ENCODE results near the gene BTBD6. TPM values are rescaled to one million over a fixed set of nuclear protein-coding genes. Genes with fewer than 3 reads are reported as not detected.

Gene BTBD6
- total RNA-seq, 4 donors from 2014 or later: 52.2 to 69.6 (median 64.4) TPM

- intact Hi-C loops (cut with DNase I; ENCODE audit: low total_unique reads) (no loop called here), in situ Hi-C loops (cut with MboI; ENCODE audit: low pct_ligation_motif_present in 1 of 4, low pct_unique_long_range_greater_than_20kb in 1 of 4, low sequenced_read_pairs in 3 of 4) (no loop called here)
- 36% methylated on average over 5 of the region's 5 CpGs; no CpG with 5 or more reads in 1 of the 2 donors for WGBS, 2 donors (ENCODE audit: low coverage in 1 of 2)
- Histone ChIP-seq H3K27ac (no peak overlapping the region), H3K4me3 (no peak overlapping the region), H3K4me1 (peaks cover 0 to 22% (median 8%) of the 10 kb centered on the region in 4 donors), H3K27me3 (peaks cover 9% of the 10 kb centered on the region), H3K9me3 (no peaks in the 10 kb centered on the region), H3K36me3 (no peaks in the 10 kb centered on the region)
- DNase-seq: no peak
- no peak for TF ChIP-seq EP300 (IDR thresholded peaks at IDR 0.05; ENCODE audit: low read depth)
- TF ChIP-seq POLR2AphosphoS5 (IDR thresholded peaks at IDR 0.05): no peak
- TF ChIP-seq CTCF (IDR thresholded peaks at IDR 0.05): no peak
- TF ChIP-seq POLR2A (IDR thresholded peaks at IDR 0.05): no peak
These were observed 41.5 kb upstream of the BTBD6 start for GRCh38 chr14:105206873-105207272.

- no peak for DNase-seq
- H3K36me3 ChIP-seq: no peaks in the 10 kb centered on the region
- H3K9me3 ChIP-seq: no peaks in the 10 kb centered on the region
- H3K27ac ChIP-seq: no peak overlapping the region
- intact Hi-C loops (cut with DNase I; ENCODE audit: low total_unique reads): no loop called here
- H3K4me3 ChIP-seq: no peak overlapping the region
- in situ Hi-C loops (cut with MboI; ENCODE audit: low pct_ligation_motif_present in 1 of 4, low pct_unique_long_range_greater_than_20kb in 1 of 4, low sequenced_read_pairs in 3 of 4): no loop called here
- H3K4me1 ChIP-seq: peaks cover 0 to 22% (median 8%) of the 10 kb centered on the region in 4 donors
- 78% methylated on average over 10 of the region's 13 CpGs; no CpG with 5 or more reads in 1 of the 2 donors for WGBS, 2 donors (ENCODE audit: low coverage in 1 of 2)
- H3K27me3 ChIP-seq: peaks cover 3% of the 10 kb centered on the region
- no peak for TF ChIP-seq CTCF (IDR thresholded peaks at IDR 0.05)
- TF ChIP-seq EP300 (IDR thresholded peaks at IDR 0.05; ENCODE audit: low read depth): no peak
- TF ChIP-seq POLR2A (IDR thresholded peaks at IDR 0.05): no peak
- TF ChIP-seq POLR2AphosphoS5 (IDR thresholded peaks at IDR 0.05): no peak
These were observed 40.9 kb upstream of the BTBD6 start for GRCh38 chr14:105207460-105207901.

GRCh38 chr14:105207996-105208737 is 40.2 kb upstream of the BTBD6 start:
- DNase-seq: no peak
- no peaks in the 10 kb centered on the region for H3K36me3 ChIP-seq
- no peak overlapping the region for H3K27ac ChIP-seq
- in situ Hi-C loops (cut with MboI; ENCODE audit: low pct_ligation_motif_present in 1 of 4, low pct_unique_long_range_greater_than_20kb in 1 of 4, low sequenced_read_pairs in 3 of 4) (no loop called here), intact Hi-C loops (cut with DNase I; ENCODE audit: low total_unique reads) (no loop called here)
- WGBS, 2 donors (ENCODE audit: low coverage in 1 of 2): 87 to 100% methylated on average over 5 to 23 of the region's 25 CpGs
- no peak overlapping the region for H3K4me3 ChIP-seq
- TF ChIP-seq POLR2A (IDR thresholded peaks at IDR 0.05): no peak
- TF ChIP-seq CTCF (IDR thresholded peaks at IDR 0.05): no peak
- no peaks in the 10 kb centered on the region for H3K9me3 ChIP-seq
- H3K4me1 ChIP-seq: peaks cover 0 to 20% (median 7%) of the 10 kb centered on the region in 4 donors
- no peaks in the 10 kb centered on the region for H3K27me3 ChIP-seq

- in situ Hi-C loops (cut with MboI; ENCODE audit: low pct_ligation_motif_present in 1 of 4, low pct_unique_long_range_greater_than_20kb in 1 of 4, low sequenced_read_pairs in 3 of 4) (no loop called here), intact Hi-C loops (cut with DNase I; ENCODE audit: low total_unique reads) (no loop called here)
- no peaks in the 10 kb centered on the region for H3K27me3 ChIP-seq
- no peak for TF ChIP-seq POLR2AphosphoS5 (IDR thresholded peaks at IDR 0.05)
- TF ChIP-seq POLR2A (IDR thresholded peaks at IDR 0.05): no peak
- TF ChIP-seq CTCF (IDR thresholded peaks at IDR 0.05): no peak
- no peak for TF ChIP-seq EP300 (IDR thresholded peaks at IDR 0.05; ENCODE audit: low read depth)
- H3K27ac ChIP-seq: no peak overlapping the region
- peaks cover 0 to 19% (median 6%) of the 10 kb centered on the region in 4 donors for H3K4me1 ChIP-seq
- no peaks in the 10 kb centered on the region for H3K36me3 ChIP-seq
- H3K4me3 ChIP-seq: no peak overlapping the region
- no peak for DNase-seq
- no peaks in the 10 kb centered on the region for H3K9me3 ChIP-seq
- WGBS, 2 donors (ENCODE audit: low coverage in 1 of 2): 77% methylated on average over 12 of the region's 12 CpGs; no CpG with 5 or more reads in 1 of the 2 donors
These were observed 39.6 kb upstream of the BTBD6 start for GRCh38 chr14:105208738-105209075.

Data from transverse colon (tissue), 4 donors.